Keratinocyte (primary cell): ENCODE results near the gene SERBP1. TPM values are rescaled to one million over a fixed set of nuclear protein-coding genes. Genes with fewer than 3 reads are reported as not detected.

Source experiments
- DNase-seq: peaks from one replicate; pipeline ENCODE4 v3.0.0-alpha.2; 2011; ENCODE audit warnings: low read depth, missing footprints, low spot score
- FAIRE-seq: peaks from 2 replicates; lab custom pipeline; 2011; peaks lifted over from hg19 to GRCh38; lab: Jason Lieb, UNC
- H2AFZ ChIP-seq: 2 replicates; pipeline ENCODE4 v1.6.0; 2012; ENCODE audit warnings: low read length, control low read depth, inconsistent platforms; ENCODE audit not compliant: control insufficient read depth
- H3K27ac ChIP-seq: 2 replicates; pipeline ENCODE4 v1.5.1; 2011; ENCODE audit warnings: low read length; ENCODE audit not compliant: control insufficient read depth, insufficient read depth
- H3K27me3 ChIP-seq: 3 replicates; pipeline ENCODE4 v1.6.0; 2011; ENCODE audit warnings: low read length; ENCODE audit not compliant: control insufficient read depth, insufficient read depth; ENCODE audit errors: extremely low read depth
- H3K36me3 ChIP-seq, 2 experiments: 2 replicates in 1 of 2; 3 replicates in 1 of 2; pipeline ENCODE4 v1.5.1; 2011; ENCODE audit warnings: low read length in 2 of 2, mild to moderate bottlenecking in 1 of 2; ENCODE audit not compliant: control insufficient read depth in 2 of 2, insufficient read depth in 2 of 2; ENCODE audit errors: extremely low read depth in 1 of 2
- H3K4me1 ChIP-seq: 3 replicates; pipeline ENCODE4 v1.5.1; 2011; ENCODE audit warnings: low read length; ENCODE audit not compliant: control insufficient read depth, insufficient read depth; ENCODE audit errors: extremely low read depth
- H3K4me2 ChIP-seq: 3 replicates; pipeline ENCODE4 v1.6.0; 2011; ENCODE audit warnings: low read depth, low read length; ENCODE audit not compliant: control insufficient read depth, insufficient read depth; ENCODE audit errors: extremely low read depth
- H3K4me3 ChIP-seq, 3 experiments: fragments of 200-600 bp in 1 of 3; sonication (generic) in 1 of 3; 2 replicates in 2 of 3; 3 replicates in 1 of 3; pipeline ENCODE4 v1.5.1; 2011 to 2016; ENCODE audit warnings: low read length in 3 of 3, mild to moderate bottlenecking in 3 of 3, control low read depth in 2 of 3, inconsistent platforms in 1 of 3, low read depth in 1 of 3, mixed read lengths in 1 of 3, mixed run types in 1 of 3, moderate library complexity in 1 of 3; ENCODE audit not compliant: control insufficient read depth in 2 of 3, insufficient read depth in 2 of 3; ENCODE audit errors: extremely low read depth in 1 of 3
- H3K79me2 ChIP-seq: 2 replicates; pipeline ENCODE4 v1.6.0; 2012; ENCODE audit warnings: low read length; ENCODE audit not compliant: control insufficient read depth, insufficient read depth
- H3K9ac ChIP-seq: 3 replicates; pipeline ENCODE4 v1.6.0; 2011; ENCODE audit warnings: low read length; ENCODE audit not compliant: control insufficient read depth, insufficient read depth; ENCODE audit errors: extremely low read depth
- H3K9me1 ChIP-seq: 3 replicates; pipeline ENCODE4 v1.6.0; 2011; ENCODE audit warnings: low read length; ENCODE audit not compliant: control insufficient read depth, insufficient read depth; ENCODE audit errors: extremely low read depth
- H3K9me3 ChIP-seq: 2 replicates; pipeline ENCODE4 v1.5.1; 2012; ENCODE audit warnings: low read depth, low read length; ENCODE audit not compliant: control insufficient read depth
- H4K20me1 ChIP-seq: 3 replicates; pipeline ENCODE4 v1.6.0; 2011; ENCODE audit warnings: low read length; ENCODE audit not compliant: control insufficient read depth, insufficient read depth; ENCODE audit errors: extremely low read depth
- CTCF ChIP-seq, 3 experiments: IDR thresholded peaks in 1 of 3; conservative IDR thresholded peaks in 1 of 3; optimal IDR thresholded peaks in 1 of 3; 2 replicates in 2 of 3; 3 replicates in 1 of 3; pipeline versions ENCODE3 to v1.5.1; 2011; ENCODE audit warnings: low read length in 3 of 3, mild to moderate bottlenecking in 3 of 3, moderate library complexity in 2 of 3, control low read depth in 1 of 3, inconsistent platforms in 1 of 3; ENCODE audit not compliant: insufficient read depth in 2 of 3; ENCODE audit errors: extremely low read depth in 1 of 3
- EZH2 ChIP-seq: IDR thresholded peaks from one replicate; pipeline ENCODE4 v1.6.1; 2012; ENCODE audit warnings: inconsistent platforms, mild to moderate bottlenecking, low read length, moderate library complexity
- dilution Hi-C: fragments of 300-500 bp; cut with MboI; formaldehyde crosslinking; loops from one replicate; pipeline ENCODE4 v1.7.0; 2020; ENCODE audit warnings: low sequenced_read_pairs; ENCODE audit not compliant: extremely low pct_ligation_motif_present
- polyA plus RNA-seq, 5 experiments: library from polyadenylated mRNA; depleted of rRNA in 3 of 5; stranded (reverse) in 3 of 5; stranded (forward) in 1 of 5; unstranded in 1 of 5; fragments of >200 nt; gene quantifications; 1 replicate in 1 of 5; 2 replicates in 3 of 5; 3 replicates in 1 of 5; pipeline versions ENCODE4 v1.2.1 to v1.2.3, GENCODE V29; 2011 to 2012; ENCODE audit warnings: missing spikeins in 2 of 5, low read depth in 1 of 5, low replicate concordance in 1 of 5

SERBP1 gene
- polyA plus RNA-seq, 1 donor (not counting 4 experiments of a cell fraction or from before 2014, with no cell fraction given) = 352 TPM

- no peak for TF ChIP-seq CTCF (optimal IDR thresholded peaks at IDR 0.05 in 1 of 3, IDR thresholded peaks at IDR 0.05 in 1 of 3, conservative IDR thresholded peaks at IDR 0.05 in 1 of 3; ENCODE audit: extremely low read depth in 1 of 3, insufficient read depth in 2 of 3, low read length in 3 of 3)
- no peak for TF ChIP-seq EZH2
- Histone ChIP-seq H3K9ac (no peak overlapping the region), H2AFZ (no peak overlapping the region), H3K9me3 (no peaks in the 10 kb centered on the region), H4K20me1 (peaks cover 16% of the 10 kb centered on the region), H3K4me1 (peaks cover 19% of the 10 kb centered on the region), H3K4me2 (no peak overlapping the region), H3K27ac (no peak overlapping the region), H3K79me2 (peaks cover 25% of the 10 kb centered on the region), H3K4me3 (no peak overlapping the region), H3K9me1 (no peaks in the 10 kb centered on the region), H3K36me3 (peaks cover 3 to 11% of the 10 kb centered on the region in 2 experiments), H3K27me3 (no peaks in the 10 kb centered on the region)
- DNase-seq (no peak), FAIRE-seq (no peak)
- dilution Hi-C loops = no loop called here
These were observed 2.5 kb upstream of the SERBP1 start for GRCh38 chr1:67432745-67433144.

GRCh38 chr1:67431869-67432578, 1.8 kb upstream of the SERBP1 start:
- H3K36me3 ChIP-seq = peaks cover 3 to 11% of the 10 kb centered on the region in 2 experiments
- H3K9ac ChIP-seq = no peak overlapping the region
- H2AFZ ChIP-seq = peak overlapping the region; percentile 56
- no peaks in the 10 kb centered on the region for H3K9me1 ChIP-seq
- dilution Hi-C loops = no loop called here
- peaks cover 32% of the 10 kb centered on the region for H3K79me2 ChIP-seq
- no peaks in the 10 kb centered on the region for H3K27me3 ChIP-seq
- no peaks in the 10 kb centered on the region for H3K9me3 ChIP-seq
- peak overlapping the region; percentile 85 for H3K4me2 ChIP-seq
- DNase-seq = no peak
- no peak for TF ChIP-seq CTCF (optimal IDR thresholded peaks at IDR 0.05 in 1 of 3, IDR thresholded peaks at IDR 0.05 in 1 of 3, conservative IDR thresholded peaks at IDR 0.05 in 1 of 3; ENCODE audit: extremely low read depth in 1 of 3, insufficient read depth in 2 of 3, low read length in 3 of 3)
- TF ChIP-seq EZH2 = no peak
- peak overlapping the region; percentile 97 for H3K27ac ChIP-seq
- H3K4me1 ChIP-seq = peaks cover 21% of the 10 kb centered on the region
- FAIRE-seq = no peak
- peaks cover 23% of the 10 kb centered on the region for H4K20me1 ChIP-seq
- H3K4me3 ChIP-seq = no peak overlapping the region
